ENCODE measurements around the gene BBS4.
A peak's percentile ranks its signal among the peaks of the same experiment; 100 is the strongest.

DNA sequence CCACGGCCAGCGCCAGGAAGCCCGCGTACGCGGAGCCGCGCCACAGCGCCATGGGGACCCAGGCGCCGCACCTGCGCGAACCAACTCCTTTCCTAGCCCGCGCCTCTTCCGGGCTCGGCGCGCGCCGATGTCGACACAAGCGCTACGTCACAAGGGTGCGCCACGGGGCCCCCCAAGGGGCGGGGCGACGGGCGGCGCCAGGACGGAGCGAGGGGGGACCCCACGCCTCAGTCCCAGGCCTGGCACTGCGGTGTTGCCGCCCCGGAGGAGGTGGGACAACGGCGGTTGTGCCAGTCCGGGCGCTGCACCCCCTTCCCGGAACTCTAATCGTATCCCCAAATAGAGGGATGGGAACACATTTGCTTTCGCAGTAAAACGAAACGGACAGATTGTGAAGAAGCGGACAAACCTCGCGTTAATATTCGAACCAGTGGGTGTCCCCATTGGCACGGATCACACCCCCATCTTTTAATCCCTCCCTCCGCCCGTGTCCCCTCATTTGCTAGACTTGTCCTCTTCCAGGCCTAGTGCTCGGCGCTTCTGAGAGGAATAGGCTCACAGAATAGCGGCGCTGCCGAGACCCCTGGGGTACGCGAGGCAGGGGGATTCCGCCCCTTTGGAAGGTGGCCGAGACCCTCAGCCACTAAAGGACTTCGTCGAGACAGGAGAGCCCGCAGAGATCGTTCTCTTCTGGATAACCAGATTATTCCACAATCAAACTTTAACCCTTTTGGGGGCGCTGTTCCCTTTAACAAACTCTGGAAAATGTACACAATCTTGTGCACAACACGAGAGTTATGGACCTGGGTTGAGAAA, 97.8 kb downstream of the BBS4 start, which contains the start of gene ADPGK:
- TF ChIP-seq, protein P1, sequence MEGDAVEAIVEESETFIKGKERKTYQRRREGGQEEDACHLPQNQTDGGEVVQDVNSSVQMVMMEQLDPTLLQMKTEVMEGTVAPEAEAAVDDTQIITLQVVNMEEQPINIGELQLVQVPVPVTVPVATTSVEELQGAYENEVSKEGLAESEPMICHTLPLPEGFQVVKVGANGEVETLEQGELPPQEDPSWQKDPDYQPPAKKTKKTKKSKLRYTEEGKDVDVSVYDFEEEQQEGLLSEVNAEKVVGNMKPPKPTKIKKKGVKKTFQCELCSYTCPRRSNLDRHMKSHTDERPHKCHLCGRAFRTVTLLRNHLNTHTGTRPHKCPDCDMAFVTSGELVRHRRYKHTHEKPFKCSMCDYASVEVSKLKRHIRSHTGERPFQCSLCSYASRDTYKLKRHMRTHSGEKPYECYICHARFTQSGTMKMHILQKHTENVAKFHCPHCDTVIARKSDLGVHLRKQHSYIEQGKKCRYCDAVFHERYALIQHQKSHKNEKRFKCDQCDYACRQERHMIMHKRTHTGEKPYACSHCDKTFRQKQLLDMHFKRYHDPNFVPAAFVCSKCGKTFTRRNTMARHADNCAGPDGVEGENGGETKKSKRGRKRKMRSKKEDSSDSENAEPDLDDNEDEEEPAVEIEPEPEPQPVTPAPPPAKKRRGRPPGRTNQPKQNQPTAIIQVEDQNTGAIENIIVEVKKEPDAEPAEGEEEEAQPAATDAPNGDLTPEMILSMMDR (conservative IDR thresholded peaks at IDR 0.05 in 1 of 2, IDR thresholded peaks at IDR 0.05 in 1 of 2; ENCODE audit: extremely low read depth in 1 of 2, insufficient read depth in 1 of 2, low read depth in 1 of 2, low read length in 2 of 2), result peak; percentile 40 to 58
- no peak for TF ChIP-seq EZH2 (IDR thresholded peaks at IDR 0.05; ENCODE audit: borderline replicate concordance, low read length)

Measured in mammary epithelial cell (primary cell).